ENCODE measurements around the gene TAF15.

TAF15 gene

GRCh38 chr17:35872196-35872980 is 63.1 kb downstream of the TAF15 start:
- DNase-seq (ENCODE audit: low spot score): no peak

- DNase-seq (ENCODE audit: low spot score): no peak
Measured at GRCh38 chr17:35875072-35875799, 66.0 kb downstream of the TAF15 start.

- no peak for DNase-seq (ENCODE audit: low spot score)
Measured at GRCh38 chr17:35875800-35876139, 66.5 kb downstream of the TAF15 start.

GRCh38 chr17:35876534-35876933 is 67.2 kb downstream of the TAF15 start:
- DNase-seq (ENCODE audit: low spot score): no peak

- DNase-seq (ENCODE audit: low spot score): no peak
Measured at GRCh38 chr17:35877345-35878029, 68.2 kb downstream of the TAF15 start.

GRCh38 chr17:35878361-35878760 is 69.1 kb downstream of the TAF15 start:
- DNase-seq (ENCODE audit: low spot score): no peak

GRCh38 chr17:35879773-35880654 is 70.7 kb downstream of the TAF15 start, which contains the start of gene CCL5:
Gene CCL5, minus strand, starts transcription at chr17:35880360.
- no peak for DNase-seq (ENCODE audit: low spot score)

- DNase-seq (ENCODE audit: low spot score): no peak
Measured at GRCh38 chr17:35889241-35889640, 80.0 kb downstream of the TAF15 start.

GRCh38 chr17:35889818-35890773 is 80.8 kb downstream of the TAF15 start:
- DNase-seq (ENCODE audit: low spot score): peak; percentile 26

- DNase-seq (ENCODE audit: low spot score): no peak
Measured at GRCh38 chr17:35890774-35891155, 81.5 kb downstream of the TAF15 start.

- no peak for DNase-seq (ENCODE audit: low spot score)
Measured at GRCh38 chr17:35891269-35891668, 82.0 kb downstream of the TAF15 start.

GRCh38 chr17:35892091-35893035 is 83.1 kb downstream of the TAF15 start:
- no peak for DNase-seq (ENCODE audit: low spot score)

- DNase-seq (ENCODE audit: low spot score): no peak
Measured at GRCh38 chr17:35893751-35894150, 84.5 kb downstream of the TAF15 start.

- no peak for DNase-seq (ENCODE audit: low spot score)
Measured at GRCh38 chr17:35894206-35894605, 84.9 kb downstream of the TAF15 start.

GRCh38 chr17:35895636-35896587 is 86.6 kb downstream of the TAF15 start:
- no peak for DNase-seq (ENCODE audit: low spot score)

Measured in AG08395 (cell line).